GM12875 (cell line): ENCODE data around the gene ERCC1.

Experiments used
- H3K4me3 ChIP-seq: one replicate; pipeline ENCODE4 v1.5.1; 2011; ENCODE audit warnings: low read depth, low read length, control low read depth
- CTCF ChIP-seq: IDR thresholded peaks from 2 replicates; pipeline ENCODE4 v1.5.1; 2011; ENCODE audit warnings: low read depth, mild to moderate bottlenecking, control low read depth, inconsistent platforms, low read length, moderate library complexity, borderline replicate concordance; ENCODE audit not compliant: insufficient read depth

Gene ERCC1

GRCh38 chr19:45423589-45424190, at the start of gene ERCC1:
ERCC1 (minus strand) TSS chr19:45423917; CDS start chr19:45423374, 543 bp downstream.
- peak within 1 kb of the TSS; percentile 56 for H3K4me3 ChIP-seq
- no peak for TF ChIP-seq CTCF

GRCh38 chr19:45473367-45473681, 49.6 kb upstream of the ERCC1 start:
- TF ChIP-seq CTCF: no peak

GRCh38 chr19:45472563-45473366, 49.0 kb upstream of the ERCC1 start:
- no peak overlapping the region for H3K4me3 ChIP-seq
- no peak for TF ChIP-seq CTCF

More at GRCh38 chr19:45473367-45473681, 49.6 kb upstream of the ERCC1 start:
- no peak overlapping the region for H3K4me3 ChIP-seq

GRCh38 chr19:45471931-45472562, 48.3 kb upstream of the ERCC1 start:
- no peak for TF ChIP-seq CTCF
- no peak overlapping the region for H3K4me3 ChIP-seq

GRCh38 chr19:45471111-45471930, 47.6 kb upstream of the ERCC1 start:
- no peak for TF ChIP-seq CTCF
- no peak overlapping the region for H3K4me3 ChIP-seq

GRCh38 chr19:45470762-45471081, 47.0 kb upstream of the ERCC1 start:
- H3K4me3 ChIP-seq: no peak overlapping the region
- TF ChIP-seq CTCF: no peak
